HG03108 (cell line): Measurements from ENCODE around the gene CPNE9.

ENCODE experiments used
- ATAC-seq: cut with Tn5 transposase; IDR thresholded peaks from one replicate; pipeline ENCODE4 v1.9.1; 2021; ENCODE audit warnings: moderate library complexity; ENCODE audit not compliant: unreplicated experiment

Gene CPNE9

DNA sequence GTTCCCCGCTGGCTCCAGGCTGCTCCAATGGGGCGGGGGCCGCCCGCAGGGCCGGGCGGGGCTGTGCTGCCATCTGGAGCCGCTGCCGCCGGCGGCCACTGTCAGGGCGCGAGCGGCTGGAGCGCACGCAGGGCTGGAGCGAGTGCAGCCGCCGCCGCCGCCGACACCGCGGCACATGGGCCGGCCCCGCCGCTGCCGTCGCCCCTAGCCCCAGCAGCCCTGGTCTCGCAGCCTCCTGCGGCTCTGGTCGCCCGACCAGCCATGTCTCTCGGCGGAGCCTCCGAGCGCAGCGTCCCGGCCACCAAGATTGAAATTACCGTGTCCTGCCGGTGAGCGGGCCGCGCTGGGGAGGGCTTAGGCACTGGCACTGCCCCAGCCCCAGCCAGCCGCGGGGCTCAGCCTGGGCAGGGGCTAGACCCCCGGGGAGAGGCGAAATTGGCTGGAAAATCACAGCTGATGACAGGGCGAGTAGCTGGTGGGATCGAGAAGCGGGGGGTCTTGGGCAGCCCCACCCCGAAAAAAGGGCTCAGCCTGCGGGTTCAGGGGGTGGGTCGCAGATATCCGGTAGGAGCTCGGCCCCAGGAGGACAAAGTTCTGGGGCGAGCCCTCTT lies at the start of gene CPNE9:
Gene CPNE9 (plus strand): TSS at position 98 of the 611 bp plus-strand sequence. CDS start 164 bp downstream, at position 262.
- no peak for ATAC-seq

GRCh38 chr3:9659849-9660248 lies 43.8 kb upstream of the CPNE9 start:
- no peak for ATAC-seq

DNA sequence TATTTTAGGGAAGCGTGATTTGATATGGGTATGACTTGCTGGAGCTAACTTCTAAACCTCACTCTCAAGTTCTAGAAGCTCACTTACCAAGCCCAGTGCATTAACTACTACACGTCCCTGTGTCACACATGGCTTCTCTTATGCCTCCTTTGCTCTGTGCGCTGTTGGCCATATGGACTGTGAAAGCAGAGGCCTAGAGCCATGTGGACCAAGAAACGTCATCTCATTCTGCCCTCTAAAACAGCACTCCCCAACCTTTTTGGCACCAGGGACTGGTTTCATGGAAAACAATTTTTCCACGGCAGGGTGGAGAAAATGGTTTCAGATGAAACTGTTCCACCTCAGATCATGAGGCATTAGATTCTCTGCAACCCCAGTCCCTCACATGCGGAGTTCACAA lies 42.7 kb upstream of the CPNE9 start:
- no peak for ATAC-seq

- ATAC-seq = no peak
These were observed 39.4 kb upstream of the CPNE9 start for GRCh38 chr3:9664119-9664751.

- ATAC-seq = no peak
These were observed 36.8 kb upstream of the CPNE9 start for GRCh38 chr3:9666704-9667445.

DNA sequence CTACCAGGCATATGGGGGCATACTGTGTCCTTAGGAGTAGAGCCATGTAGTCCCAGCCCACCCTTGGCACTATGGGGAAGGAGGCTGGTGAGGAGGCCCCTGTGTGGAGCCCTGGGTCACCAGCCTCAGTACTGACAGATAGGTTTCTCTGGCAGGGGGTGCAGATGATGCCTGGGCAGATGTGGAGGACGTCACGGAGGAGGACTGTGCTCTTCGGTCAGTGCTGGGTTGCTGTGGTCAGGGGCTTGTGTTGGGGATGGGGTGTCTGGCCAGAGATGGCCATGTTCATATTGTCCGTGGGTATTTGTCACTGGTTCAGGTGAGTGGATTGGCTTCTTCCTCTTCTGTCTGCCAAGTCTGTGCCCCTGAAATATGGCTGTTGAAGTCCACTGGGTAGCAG lies 34.4 kb upstream of the CPNE9 start:
- no peak for ATAC-seq

GRCh38 chr3:9669720-9670432 lies 33.8 kb upstream of the CPNE9 start:
- ATAC-seq = no peak

DNA sequence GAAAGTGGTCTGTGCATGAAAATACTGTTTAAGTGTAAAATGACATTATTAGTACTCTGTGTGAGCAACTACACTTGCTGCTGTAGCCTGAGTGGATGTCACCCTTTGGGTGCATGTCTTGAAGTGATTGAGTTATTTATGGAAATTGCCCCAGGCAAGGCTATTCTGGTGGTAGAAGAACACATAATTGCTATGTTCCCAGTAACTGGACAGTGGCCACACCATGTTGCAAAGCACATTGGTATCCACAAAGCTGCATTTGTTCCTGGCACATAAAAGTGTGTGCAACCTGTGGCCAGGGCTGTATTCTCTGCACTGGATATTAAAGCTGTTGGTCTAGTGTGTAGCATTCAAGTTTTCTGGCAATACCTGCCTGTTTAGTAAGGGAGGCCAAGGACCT lies 30.6 kb upstream of the CPNE9 start:
- no peak for ATAC-seq

- no peak for ATAC-seq
These were observed 29.9 kb upstream of the CPNE9 start for GRCh38 chr3:9673752-9674151.

DNA sequence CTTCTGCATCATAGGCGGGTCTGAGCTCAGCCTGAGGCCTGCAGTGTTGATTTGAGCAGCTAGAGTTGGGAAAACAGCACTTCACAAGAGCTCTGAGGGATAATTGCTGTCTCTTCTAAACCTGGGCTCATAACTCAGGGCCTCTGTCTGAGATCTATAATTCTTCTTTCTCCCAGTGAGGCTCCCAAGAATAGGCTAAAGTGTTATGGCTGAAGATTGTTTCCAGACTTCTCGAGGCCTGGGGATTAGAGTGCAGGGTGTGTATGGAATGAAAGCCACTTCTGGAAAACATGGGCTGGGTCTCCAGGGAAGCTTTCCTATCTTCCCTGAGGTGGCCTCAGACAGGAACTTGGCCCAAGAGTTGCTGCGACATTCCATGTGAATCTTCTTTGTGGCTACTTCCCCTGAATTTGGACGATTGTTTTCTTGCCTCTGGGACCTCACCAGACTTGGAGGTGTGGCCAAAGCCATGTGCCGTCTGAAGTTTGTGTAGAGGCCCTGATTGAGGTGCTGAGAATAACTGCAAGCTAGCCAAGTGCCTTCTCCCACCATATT lies 27.8 kb upstream of the CPNE9 start:
- ATAC-seq = no peak

DNA sequence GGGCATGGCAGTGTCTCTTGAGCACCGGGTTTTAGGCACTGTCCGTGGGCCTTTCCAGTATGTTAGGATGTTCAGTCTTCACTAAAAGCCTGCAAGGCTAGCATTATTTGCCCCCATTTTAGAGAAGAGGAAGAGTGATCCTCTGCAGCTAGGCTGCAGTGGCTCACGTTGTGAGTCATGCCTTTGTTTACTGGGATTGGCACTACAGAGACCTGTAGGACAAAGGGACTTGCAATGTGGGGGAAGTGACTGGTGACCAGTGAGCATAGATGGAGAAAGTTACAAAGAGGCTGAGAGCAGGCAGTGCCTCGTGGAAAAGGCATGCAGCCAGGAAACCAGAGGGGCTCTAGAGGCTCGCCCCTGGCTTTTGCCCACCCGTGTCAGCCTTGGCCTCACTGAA lies 26.8 kb upstream of the CPNE9 start:
- ATAC-seq = no peak

GRCh38 chr3:9678493-9678892 lies 25.1 kb upstream of the CPNE9 start:
- ATAC-seq = no peak

GRCh38 chr3:9679476-9680080 lies 24.1 kb upstream of the CPNE9 start:
- no peak for ATAC-seq

GRCh38 chr3:9681011-9681722 lies 22.5 kb upstream of the CPNE9 start:
- no peak for ATAC-seq

DNA sequence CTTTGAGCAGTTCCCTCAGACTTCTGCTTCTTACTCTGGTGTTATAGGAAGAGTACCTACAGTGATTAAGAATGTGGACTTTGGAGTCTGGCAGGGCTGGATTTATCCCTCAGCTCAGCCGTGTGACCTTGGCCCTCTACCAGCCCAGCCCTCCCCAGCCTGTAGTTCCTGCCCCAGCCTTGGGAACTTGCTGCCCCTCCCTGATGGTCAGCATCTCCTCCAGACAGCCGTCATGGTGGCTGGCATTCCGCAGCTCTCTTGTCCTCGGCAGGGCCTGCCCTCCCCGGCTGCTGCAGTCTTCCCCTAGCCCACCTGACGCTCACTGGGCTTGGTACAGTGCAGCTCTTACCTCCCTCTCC lies 21.9 kb upstream of the CPNE9 start:
- no peak for ATAC-seq

DNA sequence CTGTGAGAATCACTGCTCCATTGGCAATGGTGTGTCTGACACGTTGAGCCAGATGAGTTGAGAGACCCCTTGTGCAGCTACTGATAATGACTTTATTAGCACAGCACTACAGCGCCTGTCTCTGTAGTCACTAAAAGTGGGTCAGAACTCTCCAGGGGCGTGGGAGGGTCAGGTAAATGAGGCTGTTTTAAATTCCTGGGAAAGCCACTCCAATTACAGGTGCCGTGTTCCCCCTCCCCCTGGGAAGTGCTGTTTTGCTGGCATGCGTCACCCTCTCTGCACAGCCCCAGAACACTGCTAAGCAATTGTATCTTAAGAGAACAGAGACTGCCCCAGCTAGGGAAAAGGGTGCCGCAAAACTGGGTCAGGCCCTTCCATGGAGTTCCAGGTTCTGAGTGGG lies 21.5 kb upstream of the CPNE9 start:
- ATAC-seq = no peak

DNA sequence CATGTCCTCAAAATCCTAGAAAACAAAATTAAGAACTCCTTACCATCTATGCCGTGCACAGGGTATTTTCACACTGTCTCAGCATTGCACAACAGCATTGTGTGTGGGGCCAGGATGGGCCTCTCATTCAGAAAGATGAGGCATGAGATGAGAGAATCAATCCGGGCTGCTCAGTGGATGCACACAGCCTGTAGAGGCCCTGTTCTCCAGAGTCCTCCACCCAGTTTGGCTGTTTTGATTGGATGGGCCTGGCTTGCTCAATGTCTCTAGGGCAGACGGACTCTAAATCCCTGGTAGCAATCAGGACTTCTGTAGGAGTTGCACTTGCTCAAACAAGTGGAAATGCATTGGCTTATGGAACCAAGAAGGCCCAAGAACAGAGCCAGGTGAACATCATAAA lies 20.2 kb upstream of the CPNE9 start:
- no peak for ATAC-seq

DNA sequence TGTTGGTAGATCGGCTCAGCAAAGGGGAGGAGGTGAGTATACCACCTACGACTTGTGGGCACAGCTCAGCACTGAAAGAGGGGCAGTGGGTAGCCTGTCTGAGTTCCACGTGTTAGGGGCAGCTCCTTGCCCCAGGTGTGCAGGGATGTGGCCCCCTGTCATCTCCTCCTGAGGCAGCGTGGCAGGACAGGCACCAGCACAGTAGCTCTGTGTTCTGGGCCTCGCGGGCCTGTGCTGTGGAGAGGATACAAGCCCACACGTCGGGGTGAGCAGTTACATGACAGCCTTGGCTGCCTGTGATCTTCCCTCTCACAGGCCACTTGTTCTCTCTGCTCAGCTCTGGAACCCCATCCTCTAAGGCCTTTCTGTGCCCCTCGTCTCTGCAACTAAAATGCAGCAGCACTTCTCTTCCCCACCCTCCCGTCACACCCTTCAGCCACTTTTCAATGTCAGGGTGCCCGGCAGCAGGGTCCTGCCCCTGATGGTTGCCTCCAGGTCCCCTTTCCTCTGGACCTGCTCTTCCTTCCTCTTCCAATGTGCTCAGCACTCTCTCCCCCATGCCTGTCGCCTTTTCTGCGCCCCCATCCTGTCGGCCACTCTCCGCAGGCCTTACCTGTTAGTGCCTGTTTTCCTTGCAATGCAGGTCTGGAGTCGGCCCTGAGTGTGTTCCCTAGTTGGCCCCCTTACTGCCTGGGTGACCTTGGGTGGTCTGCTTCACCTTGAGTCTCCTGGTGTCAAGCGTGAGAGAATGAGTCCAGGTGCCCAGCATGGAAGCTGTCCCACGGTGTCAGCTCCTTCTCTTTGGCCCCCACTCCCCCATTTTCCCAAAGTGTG lies 18.2 kb upstream of the CPNE9 start:
- ATAC-seq = no peak

DNA sequence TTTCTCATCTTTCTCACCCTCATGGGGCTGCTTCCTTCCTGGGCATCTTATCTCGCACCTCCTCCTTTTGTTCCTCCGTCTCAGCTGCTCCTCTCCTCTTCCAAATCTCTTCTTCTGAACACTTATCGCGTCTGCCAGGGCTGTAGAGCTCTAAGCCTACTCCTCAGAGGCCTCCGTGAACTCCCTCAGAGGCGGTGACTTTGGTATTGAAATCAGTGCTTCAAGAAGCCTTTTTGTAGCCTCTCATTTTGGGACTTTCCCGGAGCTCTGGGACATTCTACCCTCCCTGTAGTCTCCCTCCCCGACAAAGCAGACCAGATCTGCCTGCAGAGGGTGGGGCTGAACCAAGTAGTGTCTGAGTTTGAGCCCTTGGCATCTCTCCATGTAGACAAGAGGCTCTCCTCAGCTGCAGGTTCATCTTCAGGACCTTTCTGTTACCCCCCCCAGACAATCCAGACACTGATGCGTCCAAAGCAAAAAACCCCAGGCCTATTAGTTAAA lies 17.5 kb upstream of the CPNE9 start:
- ATAC-seq = no peak
